ENCODE data around the gene ENTHD1.

Gene ENTHD1

DNA sequence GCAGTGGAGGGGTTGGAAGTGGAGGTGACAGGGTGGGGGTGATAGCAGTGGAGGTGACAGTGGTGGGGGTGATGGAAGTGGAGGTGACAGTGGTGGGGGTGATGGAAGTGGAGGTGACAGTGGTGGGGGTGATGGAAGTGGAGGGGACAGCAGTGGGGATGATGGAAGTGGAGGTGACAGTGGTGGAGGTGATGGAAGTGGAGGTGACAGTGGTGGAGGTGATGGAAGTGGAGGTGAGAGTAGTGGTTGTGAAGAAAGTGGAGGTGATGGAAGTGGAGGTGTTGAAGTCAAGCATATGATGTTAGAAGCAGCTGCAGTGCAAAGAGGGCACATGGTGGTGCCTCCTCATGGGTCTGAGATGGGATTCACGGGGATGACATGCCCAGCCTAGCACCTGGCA, 181.5 kb downstream of the ENTHD1 start:
- DNase-seq: no peak

DNA sequence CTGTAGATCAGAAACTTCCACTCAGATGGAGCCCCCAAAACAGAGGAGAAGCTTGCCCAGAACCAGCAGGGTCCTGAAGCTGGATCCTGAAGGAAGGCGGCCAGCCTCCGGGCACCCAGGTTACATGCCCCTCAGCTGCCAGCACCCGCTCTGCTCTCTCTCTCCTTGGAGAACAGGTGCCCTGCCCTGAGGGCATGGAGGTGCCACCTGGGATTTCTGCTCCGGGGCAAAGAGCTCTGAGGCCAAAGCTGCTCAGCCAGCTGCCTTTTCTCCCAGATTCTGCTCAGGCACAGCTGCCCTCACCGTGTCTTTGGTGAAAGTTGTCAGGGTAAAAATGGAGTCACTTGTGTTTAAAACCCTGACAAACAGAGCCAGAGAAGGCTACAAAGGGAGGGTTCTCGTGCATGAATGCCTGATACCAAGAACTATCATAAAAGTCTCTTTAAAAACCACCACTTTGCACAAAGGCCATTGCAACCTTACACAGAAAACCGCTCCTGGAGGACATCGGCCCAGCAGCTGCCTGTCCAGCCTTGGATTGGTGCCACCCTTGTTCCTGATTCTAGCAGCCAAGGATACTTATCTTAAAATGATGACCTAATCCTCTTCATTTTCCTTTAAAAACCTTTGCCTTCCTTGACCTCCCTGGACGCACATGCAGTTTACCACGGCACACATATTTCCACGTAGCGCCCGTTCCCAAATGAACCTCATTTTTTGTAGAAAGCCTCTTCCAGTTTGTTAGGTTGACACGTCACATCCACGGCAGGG, 183.0 kb downstream of the ENTHD1 start:
- DNase-seq: no peak

- DNase-seq: no peak
Observed at GRCh38 chr22:39707816-39708215, 185.7 kb downstream of the ENTHD1 start.

GRCh38 chr22:39707351-39707750, 186.2 kb downstream of the ENTHD1 start:
- DNase-seq: no peak

DNA sequence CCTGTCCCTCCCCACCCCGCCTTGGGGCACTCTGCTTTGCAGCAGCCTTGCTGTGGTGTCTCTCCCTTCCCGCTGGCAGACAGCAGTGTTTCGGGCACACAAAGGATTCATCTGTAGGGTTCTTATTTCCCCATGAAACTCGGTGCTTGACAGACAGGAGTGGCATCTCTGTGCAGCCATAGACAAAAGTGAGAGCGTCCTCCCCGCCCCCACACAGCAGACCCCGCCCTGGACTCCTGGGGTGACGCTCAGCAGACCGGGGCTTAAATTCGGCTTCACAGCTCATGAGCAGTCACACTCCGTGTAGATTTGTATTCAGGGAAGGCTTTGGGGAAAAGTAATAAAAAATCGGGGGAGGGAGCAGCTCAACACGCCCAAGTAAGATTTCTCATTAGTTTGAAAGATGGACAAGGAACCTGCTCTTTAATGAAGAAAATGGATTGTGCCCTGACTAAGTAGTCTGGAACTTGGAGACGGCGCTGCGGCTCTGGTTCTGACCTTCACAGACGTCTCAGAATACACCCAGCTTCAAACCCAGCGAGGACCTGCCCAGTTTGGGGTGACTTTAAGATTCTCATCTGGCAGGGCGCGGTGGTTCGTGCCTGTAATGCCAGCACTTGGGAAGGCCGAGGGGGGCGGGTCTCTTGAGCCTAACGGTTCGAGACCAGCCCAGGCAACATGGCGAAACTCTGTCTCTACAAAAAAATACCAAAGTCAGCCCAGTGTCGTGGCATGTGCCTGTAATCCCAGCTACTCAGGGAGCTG, 187.0 kb downstream of the ENTHD1 start:
- no peak for DNase-seq

GRCh38 chr22:39705386-39705785, 188.2 kb downstream of the ENTHD1 start:
- no peak for DNase-seq

- no peak for DNase-seq
Observed at GRCh38 chr22:39703928-39704639, 189.5 kb downstream of the ENTHD1 start.

DNA sequence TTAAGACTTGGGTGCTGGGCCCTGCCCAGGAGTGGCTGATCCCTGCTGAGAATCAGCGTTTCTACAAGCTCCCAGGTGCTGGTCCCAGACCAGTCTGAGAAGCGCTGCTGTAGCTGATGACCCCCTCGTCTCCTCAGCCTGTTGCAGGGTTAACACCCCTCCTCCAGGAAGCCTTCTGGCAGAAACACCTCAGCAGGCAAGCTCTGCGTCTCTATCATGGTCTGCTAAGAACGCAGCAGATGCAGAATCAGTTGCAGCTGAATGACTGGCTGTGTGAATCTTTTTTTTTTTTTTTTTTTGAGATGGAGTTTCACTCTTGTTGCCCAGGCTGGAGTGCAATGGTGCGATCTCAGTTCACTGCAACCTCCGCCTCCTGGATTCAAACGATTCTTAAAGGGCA, 190.5 kb downstream of the ENTHD1 start:
- DNase-seq: no peak

- DNase-seq: no peak
Observed at GRCh38 chr22:39700565-39700964, 193.0 kb downstream of the ENTHD1 start.

DNA sequence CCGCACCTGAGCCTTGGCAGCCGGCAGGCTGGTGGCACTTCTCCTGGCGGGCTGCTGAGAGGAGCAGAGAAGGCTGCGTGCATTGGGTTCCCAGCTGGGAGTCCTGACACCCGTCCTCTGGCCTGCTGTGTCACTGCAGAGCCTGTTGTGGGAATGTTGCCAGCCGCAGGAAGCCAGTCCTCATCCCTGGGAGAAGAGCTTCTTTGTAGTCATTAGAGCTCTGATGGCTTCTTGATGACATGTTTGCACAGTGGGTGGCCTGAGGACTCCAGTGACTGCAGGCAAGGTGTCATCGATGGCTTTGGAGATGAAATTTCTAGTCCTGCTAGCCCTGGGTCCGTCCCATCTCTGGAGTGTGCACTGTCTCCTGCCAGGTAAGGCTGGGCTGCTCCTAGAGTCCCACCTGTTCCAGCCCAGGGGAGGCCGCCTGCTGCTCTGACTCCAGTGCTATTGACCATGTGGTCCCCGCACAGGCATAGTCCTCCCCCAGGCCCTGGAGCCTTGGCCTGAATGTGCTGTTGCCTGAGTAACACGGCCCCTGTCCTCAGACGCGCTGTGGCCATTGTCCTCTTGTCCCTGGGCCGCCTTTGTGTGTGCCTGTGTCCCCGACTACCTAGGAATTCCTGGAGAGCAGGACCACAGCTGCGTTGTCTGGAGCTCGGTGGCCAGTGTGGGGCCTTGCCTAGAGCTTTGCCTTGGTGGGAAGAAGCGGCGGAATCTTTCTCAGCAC, 193.8 kb downstream of the ENTHD1 start:
- DNase-seq: peak; percentile 76

DNA sequence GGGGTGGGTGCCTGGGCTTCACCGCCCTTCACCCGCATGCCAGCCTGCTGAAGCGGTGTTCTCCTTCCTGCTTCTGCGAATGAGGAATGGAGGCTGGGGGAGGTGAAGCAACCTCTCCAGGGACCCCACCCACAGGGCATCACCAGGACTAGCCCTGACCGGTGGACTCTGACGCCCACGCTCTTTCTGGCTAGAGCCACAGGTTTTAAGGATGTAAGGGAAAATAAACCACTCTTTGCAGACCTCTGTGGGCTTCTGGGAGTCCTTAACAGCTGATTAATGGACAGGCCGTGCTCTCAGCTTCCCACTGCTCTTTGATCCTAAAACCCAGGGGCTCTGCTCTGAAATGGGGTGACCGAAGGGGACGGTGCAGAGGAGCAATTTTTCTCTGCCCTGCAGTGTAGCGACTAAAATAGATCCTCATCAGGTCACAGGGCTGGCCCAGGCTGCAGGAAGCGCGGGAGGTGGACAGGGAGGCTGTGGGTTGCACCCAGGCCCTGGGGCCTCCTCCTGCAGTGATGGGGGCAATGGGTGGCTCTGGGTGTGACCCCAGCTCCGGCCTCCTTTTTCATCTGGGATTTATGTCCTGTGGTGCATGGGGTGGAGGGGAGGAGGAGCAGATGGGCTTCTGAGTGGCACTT, 195.7 kb downstream of the ENTHD1 start:
- DNase-seq: no peak

- DNase-seq: no peak
Observed at GRCh38 chr22:39693943-39694500, 199.5 kb downstream of the ENTHD1 start.

Measured in NCI-H510A (cell line).